A549 (cell line): Measurements from ENCODE around the gene AZGP1. TPM values are rescaled to one million over a fixed set of nuclear protein-coding genes. Genes with fewer than 3 reads are reported as not detected.

Experiments used
- ATAC-seq, 2 experiments: fragments of 200-7000 bp in 1 of 2; fragments of >200 bp in 1 of 2; cut with Nextera tagmentation in 1 of 2; cut with Tn5 transposase in 1 of 2; 3 replicates each; pipeline versions ENCODE4 v1.8.0 to v1.9.1; 2018 to 2020; ENCODE audit warnings: mild to moderate bottlenecking in 1 of 2, moderate library complexity in 1 of 2
- CTCF ChIA-PET: fragments of 300-600 bp; sonication (Branson Sonifier 250); formaldehyde crosslinking; extraction: SDS; loops from one replicate; lab custom pipeline; 2021; ENCODE audit warnings: antibody characterized with exemption, inconsistent platforms; lab: Yijun Ruan, JAX
- POLR2A ChIA-PET: fragments of 350-600 bp; formaldehyde crosslinking; extraction: SDS; loops from one replicate; lab custom pipeline; 2021; ENCODE audit warnings: antibody characterized with exemption, inconsistent platforms; lab: Yijun Ruan, JAX
- DNase-seq, 2 experiments: peaks; one replicate each; pipeline versions ENCODE4 v3.0.0 to v3.0.0-alpha.2; 2011 to 2016; ENCODE audit warnings: low read depth in 1 of 2, low spot score in 1 of 2
- FAIRE-seq: peaks from 2 replicates; lab custom pipeline; 2011; peaks lifted over from hg19 to GRCh38; lab: Jason Lieb, UNC
- H3K27ac ChIP-seq, 2 experiments: fragments of >200 bp; sonication (Bioruptor Twin); formaldehyde crosslinking; 3 replicates each; pipeline ENCODE4 v1.5.1; 2016 to 2017
- H3K4me1 ChIP-seq: fragments of >200 bp; sonication (Bioruptor Twin); formaldehyde crosslinking; 3 replicates; pipeline ENCODE4 v1.6.1; 2016
- H3K4me2 ChIP-seq: fragments of >200 bp; sonication (Bioruptor Twin); formaldehyde crosslinking; 3 replicates; pipeline ENCODE4 v1.6.1; 2016
- H3K4me3 ChIP-seq: fragments of >200 bp; sonication (Bioruptor Twin); formaldehyde crosslinking; 3 replicates; pipeline ENCODE4 v1.5.1; 2016
- H3K9me3 ChIP-seq: fragments of >200 bp; sonication (Bioruptor Twin); formaldehyde crosslinking; 3 replicates; pipeline ENCODE4 v1.6.1; 2016
- ATOH8 ChIP-seq: fragments of 250-450 bp; sonication (Bioruptor Pico); IDR thresholded peaks from 2 replicates; pipeline ENCODE4 v1.5.0; 2020; ENCODE audit warnings: low read depth, mild to moderate bottlenecking, moderate library complexity
- BHLHE40 ChIP-seq: IDR thresholded peaks from 2 replicates; pipeline ENCODE4 v1.6.1; 2012; ENCODE audit warnings: low read depth, low read length, inconsistent platforms
- CBX8 ChIP-seq: fragments of 200-600 bp; sonication (generic); IDR thresholded peaks from 2 replicates; pipeline ENCODE4 v1.6.1; 2016
- CHD2 ChIP-seq: fragments of 150-350 bp; IDR thresholded peaks from 2 replicates; pipeline ENCODE4 v1.6.1; 2014; ENCODE audit warnings: low read length; ENCODE audit not compliant: partially characterized antibody
- EHF ChIP-seq: fragments of 250-450 bp; sonication (Bioruptor Pico); IDR thresholded peaks from 2 replicates; pipeline ENCODE4 v1.5.0; 2020; ENCODE audit warnings: mild to moderate bottlenecking
- EHMT2 ChIP-seq: fragments of 200-600 bp; sonication (generic); IDR thresholded peaks from 2 replicates; pipeline ENCODE4 v1.6.1; 2016; ENCODE audit warnings: antibody characterized with exemption, low read depth, mild to moderate bottlenecking, moderate library complexity
- FOXS1 ChIP-seq: fragments of 250-450 bp; sonication (Bioruptor Pico); IDR thresholded peaks from 2 replicates; pipeline ENCODE4 v1.5.0; 2020; ENCODE audit warnings: mild to moderate bottlenecking, moderate library complexity
- GATA3 ChIP-seq: IDR thresholded peaks from 2 replicates; pipeline ENCODE4 v1.6.1; 2012; ENCODE audit warnings: borderline replicate concordance
- HES2 ChIP-seq: fragments of >200 bp; sonication (Bioruptor Twin); formaldehyde crosslinking; IDR thresholded peaks from 2 replicates; pipeline ENCODE4 v1.6.1; 2016
- HOXB13 ChIP-seq: fragments of 250-450 bp; sonication (Bioruptor Pico); IDR thresholded peaks from 2 replicates; pipeline ENCODE4 v1.5.0; 2020; ENCODE audit warnings: low read depth, mild to moderate bottlenecking, moderate library complexity
- MAFK ChIP-seq: fragments of 450-650 bp; IDR thresholded peaks from 2 replicates; pipeline ENCODE4 v1.6.1; 2014; ENCODE audit not compliant: partially characterized antibody
- MAX ChIP-seq: IDR thresholded peaks from 2 replicates; pipeline ENCODE4 v1.6.1; 2012
- MAZ ChIP-seq: fragments of 150-350 bp; IDR thresholded peaks from 2 replicates; pipeline ENCODE4 v1.6.1; 2014; ENCODE audit warnings: antibody characterized with exemption, low read depth, low read length, borderline replicate concordance
- PHF8 ChIP-seq: fragments of 200-600 bp; sonication (generic); IDR thresholded peaks from 2 replicates; pipeline ENCODE4 v1.6.1; 2016; ENCODE audit warnings: low read depth, mild to moderate bottlenecking, antibody characterized with exemption, moderate library complexity, borderline replicate concordance
- RARB ChIP-seq: fragments of 250-450 bp; sonication (Bioruptor Pico); IDR thresholded peaks from 2 replicates; pipeline ENCODE4 v1.8.0; 2021; ENCODE audit warnings: mild to moderate bottlenecking, moderate library complexity
- RFX5 ChIP-seq: fragments of 450-650 bp; IDR thresholded peaks from 2 replicates; pipeline ENCODE4 v1.7.1; 2014; ENCODE audit warnings: antibody characterized with exemption, mild to moderate bottlenecking, moderate library complexity
- TFCP2L1 ChIP-seq: fragments of 250-450 bp; sonication (Bioruptor Pico); IDR thresholded peaks from 2 replicates; pipeline ENCODE4 v1.5.0; 2021; ENCODE audit warnings: mild to moderate bottlenecking
- ZFP36 ChIP-seq: fragments of 450-650 bp; IDR thresholded peaks from 2 replicates; pipeline ENCODE4 v1.6.1; 2014; ENCODE audit warnings: borderline replicate concordance; ENCODE audit not compliant: partially characterized antibody
- ZNF302 ChIP-seq: fragments of 250-450 bp; sonication (Bioruptor Pico); IDR thresholded peaks from 2 replicates; pipeline ENCODE4 v1.9.0; 2021; ENCODE audit warnings: inconsistent platforms, mild to moderate bottlenecking, moderate library complexity
- WGBS: methylation state at CpG from one replicate; pipeline ENCODE4 v1.1.6; 2017; ENCODE audit errors: missing lambda C conversion rate; 5-methylcytosine and 5-hydroxymethylcytosine counted together
- polyA minus RNA-seq: library from RNA; depleted of rRNA, polyadenylated mRNA; stranded (reverse); fragments of >200 nt; gene quantifications from 2 replicates; pipeline ENCODE4 v1.2.3, GENCODE V29; 2011; rRNA and poly(A)+ RNA removed
- polyA plus RNA-seq, 4 experiments: library from polyadenylated mRNA; depleted of rRNA in 3 of 4; stranded (reverse); fragments of >200 nt; fragmentation: RNase III in 1 of 4; extraction: RNeasy Plus Mini Kit Qiagen cat#74134 plus additional on column Dnase treatment in 1 of 4; gene quantifications; 2 replicates in 3 of 4; 3 replicates in 1 of 4; pipeline ENCODE4 v1.2.3, GENCODE V29; 2011 to 2017

The AZGP1 gene
- polyA plus RNA-seq (2011; rRNA removed) (0.13 and 0.48 TPM in 2 replicates), polyA plus RNA-seq (2017; fragmentation: RNase III; extraction: RNeasy Plus Mini Kit Qiagen cat#74134 plus additional on column Dnase treatment) (0.07 TPM in 1 of 3 replicates, not detected in the others), polyA minus RNA-seq (not detected in 2 replicates)
- 0.07 and 0.09 TPM in 2 replicates for polyA plus RNA-seq (2012; cell fraction: cytosol; rRNA removed)
- polyA plus RNA-seq (2012; cell fraction: nucleus; rRNA removed): not detected in 2 replicates

- ATAC-seq (peak in 1 of 2 experiments; percentile 21; a peak in 3 of 6 replicates), FAIRE-seq (no peak)
- CTCF ChIA-PET: interaction anchor here (5.7 to 6.9 kb wide), 2 partner anchors 8 to 16 kb away, joined by 32 to 83 read pairs; no protein-coding TSS in a partner anchor
- TF ChIP-seq MAZ (no peak), BHLHE40 (no peak), EHMT2 (no peak), ZFP36 (no peak), HOXB13 (no peak), MAFK (no peak), RARB (no peak)
- TF ChIP-seq, all 56 proteins: peak for 0
- DNase-seq: no peak
- POLR2A ChIA-PET: no interaction called here
- no peak within 1 kb of the TSS for H3K27ac ChIP-seq
- no peaks in the 10 kb centered on the region for H3K4me1 ChIP-seq
- WGBS: 34% methylated on average over 5 of the region's 5 CpGs
- H3K4me3 ChIP-seq: no peak within 1 kb of the TSS
- H3K4me2 ChIP-seq: no peak within 1 kb of the TSS
- H3K9me3 ChIP-seq: no peaks in the 10 kb centered on the region
Observed at GRCh38 chr7:99975782-99976521, at the start of gene AZGP1. TSS of gene AZGP1 (minus strand) at chr7:99976031. CDS start at chr7:99976020, 11 bp downstream.

GRCh38 chr7:100024020-100024619, 48.3 kb upstream of the AZGP1 start:
- no peak overlapping the region for H3K4me2 ChIP-seq
- TF ChIP-seq RARB: no peak
- no peak for TF ChIP-seq MAZ
- TF ChIP-seq PHF8: no peak
- no peak for TF ChIP-seq ZFP36
- TF ChIP-seq CBX8: no peak
- TF ChIP-seq RFX5: no peak
- no peak for TF ChIP-seq FOXS1 (CRISPR knock-in tag)
- no peak for TF ChIP-seq ATOH8 (CRISPR knock-in tag)
- no peak for TF ChIP-seq HOXB13
- no peak for TF ChIP-seq TFCP2L1 (CRISPR knock-in tag)
- TF ChIP-seq MAX: no peak
- TF ChIP-seq GATA3: no peak
- POLR2A ChIA-PET: no interaction called here

GRCh38 chr7:100023526-100023925, 47.7 kb upstream of the AZGP1 start:
- WGBS: 96% methylated on average over 12 of the region's 12 CpGs

More at GRCh38 chr7:100024020-100024619, 48.3 kb upstream of the AZGP1 start:
- Histone ChIP-seq H3K4me1 (no peaks in the 10 kb centered on the region), H3K4me3 (no peak overlapping the region), H3K27ac (no peak overlapping the region), H3K9me3 (no peaks in the 10 kb centered on the region)
- FAIRE-seq (no peak), DNase-seq (no peak), ATAC-seq (no peak)
- WGBS: 92% methylated on average over 12 of the region's 12 CpGs
- CTCF ChIA-PET: no interaction called here

More at GRCh38 chr7:100023526-100023925, 47.7 kb upstream of the AZGP1 start:
- ChIA-PET POLR2A (interaction anchor here (1.4 kb wide), 1 partner anchor 25 kb away, joined by 3 read pairs; no protein-coding TSS in a partner anchor), CTCF (no interaction called here)
- no peak for FAIRE-seq
- TF ChIP-seq EHF (no peak), GATA3 (no peak), HES2 (no peak), ZNF302 (CRISPR knock-in tag) (no peak), CHD2 (no peak), ZFP36 (no peak), RARB (no peak)
- ATAC-seq: no peak
- Histone ChIP-seq H3K27ac (no peak overlapping the region), H3K4me3 (no peak overlapping the region), H3K9me3 (no peaks in the 10 kb centered on the region), H3K4me1 (no peaks in the 10 kb centered on the region), H3K4me2 (no peak overlapping the region)
- DNase-seq: no peak
